ENCODE measurements around the gene SPECC1. TPM values are rescaled to one million over a fixed set of nuclear protein-coding genes. Genes with fewer than 3 reads are reported as not detected.
"Not testable (repeated sequence)": the region's sequence is repeated elsewhere in the genome, so short reads cannot be mapped to it uniquely, and the experiment has no call there.

The SPECC1 gene
- 48.7 and 55.3 TPM in 2 replicates for total RNA-seq (2022)
- Bru-seq, nascent RNA = percentile 55 among the genes with signal in this experiment
- BruChase-seq, experiment 1, labeled RNA remaining after a 6-hour chase = percentile 64 among the genes with signal in this experiment
- BruChase-seq, experiment 2, labeled RNA remaining after a 2-hour chase = percentile 56 among the genes with signal in this experiment
- long read RNA-seq, full-length matches to known transcripts = 43 of 81 reads
- long read RNA-seq, partial matches to known transcripts = 9 of 81 reads
- long read RNA-seq, other reads (novel, unspliced or antisense) = 29 of 81 reads

GRCh38 chr17:20009302-20010098, at the start of gene SPECC1:
Gene SPECC1 (plus strand): TSS chr17:20009359. CDS start chr17:20096652, 87,293 bp downstream.
- intact Hi-C loops (cut with micrococcal nuclease) = loop anchor here (1.0 to 5.0 kb wide), 3 partner anchors 17 to 107 kb away; no protein-coding TSS in a partner anchor
- Mint-ChIP-seq H3K27me3 (ENCODE audit: insufficient read depth, unreplicated experiment) (peaks cover 73% of the 10 kb centered on the region), H3K27ac (ENCODE audit: low read depth, unreplicated experiment) (no peak within 1 kb of the TSS), H3K9me3 (ENCODE audit: unreplicated experiment) (no peaks in the 10 kb centered on the region), H3K4me1 (ENCODE audit: insufficient read depth, unreplicated experiment) (peaks cover 6% of the 10 kb centered on the region), H3K4me3 (ENCODE audit: unreplicated experiment) (peak within 1 kb of the TSS; percentile 87), H3K36me3 (ENCODE audit: insufficient read depth, unreplicated experiment) (no peaks in the 10 kb centered on the region)
- TF ChIP-seq CTCF (IDR thresholded peaks at IDR 0.05; ENCODE audit: unreplicated experiment) = no peak
- ChIA-PET POLR2A (interaction anchor here (0.7 to 1.6 kb wide), 9 partner anchors 13 to 143 kb away, joined by 3 to 6 read pairs (median 3); no protein-coding TSS in a partner anchor), CTCF (interaction anchor here (0.6 to 5.3 kb wide), 42 partner anchors 9 to 275 kb away, joined by 3 to 40 read pairs (median 4); no protein-coding TSS in a partner anchor)
- DNase-seq (ENCODE audit: unreplicated experiment) = peak; percentile 3
- BruUV-seq (replicated peaks) = no TSS peak

- CTCF ChIA-PET; DNase-seq (ENCODE audit: unreplicated experiment); H3K27me3 Mint-ChIP-seq (ENCODE audit: insufficient read depth, unreplicated experiment); H3K4me3 Mint-ChIP-seq (ENCODE audit: unreplicated experiment); H3K9me3 Mint-ChIP-seq (ENCODE audit: unreplicated experiment); intact Hi-C loops (cut with micrococcal nuclease); BruUV-seq (replicated peaks); H3K27ac Mint-ChIP-seq (ENCODE audit: low read depth, unreplicated experiment): not testable (repeated sequence)
- Mint-ChIP-seq H3K4me1 (ENCODE audit: insufficient read depth, unreplicated experiment) (peaks cover 22% of the 10 kb centered on the region), H3K36me3 (ENCODE audit: insufficient read depth, unreplicated experiment) (peaks cover 73% of the 10 kb centered on the region)
- POLR2A ChIA-PET = interaction anchor here (0.6 to 0.7 kb wide), 3 partner anchors 101 to 163 kb away, joined by 3 read pairs; no protein-coding TSS in a partner anchor
These were observed 46.2 kb upstream of the SPECC1 start for GRCh38 chr17:19962954-19963353.

- Mint-ChIP-seq H3K4me1 (ENCODE audit: insufficient read depth, unreplicated experiment) (peaks cover 9% of the 10 kb centered on the region), H3K36me3 (ENCODE audit: insufficient read depth, unreplicated experiment) (peaks cover 44% of the 10 kb centered on the region), H3K4me3 (ENCODE audit: unreplicated experiment) (no peak overlapping the region), H3K27ac (ENCODE audit: low read depth, unreplicated experiment) (no peak overlapping the region), H3K27me3 (ENCODE audit: insufficient read depth, unreplicated experiment) (no peaks in the 10 kb centered on the region), H3K9me3 (ENCODE audit: unreplicated experiment) (no peaks in the 10 kb centered on the region)
- ChIA-PET CTCF (no interaction called here), POLR2A (no interaction called here)
- BruUV-seq (replicated peaks) = no TSS peak
- intact Hi-C loops (cut with micrococcal nuclease) = no loop called here
- DNase-seq (ENCODE audit: unreplicated experiment) = no peak
- TF ChIP-seq CTCF (IDR thresholded peaks at IDR 0.05; ENCODE audit: unreplicated experiment) = no peak
These were observed 36.0 kb upstream of the SPECC1 start for GRCh38 chr17:19973156-19973555.

- no peak for DNase-seq (ENCODE audit: unreplicated experiment)
- peaks cover 9% of the 10 kb centered on the region for H3K4me1 Mint-ChIP-seq (ENCODE audit: insufficient read depth, unreplicated experiment)
- H3K36me3 Mint-ChIP-seq (ENCODE audit: insufficient read depth, unreplicated experiment) = peaks cover 21% of the 10 kb centered on the region
- no peaks in the 10 kb centered on the region for H3K27me3 Mint-ChIP-seq (ENCODE audit: insufficient read depth, unreplicated experiment)
- no peak overlapping the region for H3K27ac Mint-ChIP-seq (ENCODE audit: low read depth, unreplicated experiment)
- BruUV-seq (replicated peaks) = TSS peak; percentile 23
- POLR2A ChIA-PET = interaction anchor here (1.3 kb wide), 1 partner anchor 26 kb away, joined by 4 read pairs; no protein-coding TSS in a partner anchor
- no peak for TF ChIP-seq CTCF (IDR thresholded peaks at IDR 0.05; ENCODE audit: unreplicated experiment)
- H3K9me3 Mint-ChIP-seq (ENCODE audit: unreplicated experiment) = no peaks in the 10 kb centered on the region
- intact Hi-C loops (cut with micrococcal nuclease) = loop anchor here (5.0 kb wide), 1 partner anchor 108 kb away; the partner anchor contains the start of gene ULK2
- CTCF ChIA-PET = interaction anchor here (0.6 to 1.2 kb wide), 2 partner anchors 74 to 648 kb away, joined by 3 read pairs; no protein-coding TSS in a partner anchor
- peak overlapping the region; percentile 43 for H3K4me3 Mint-ChIP-seq (ENCODE audit: unreplicated experiment)
These were observed 33.6 kb upstream of the SPECC1 start for GRCh38 chr17:19975601-19976000.
